ENCODE results near the gene PBOV1.

Gene PBOV1

GRCh38 chr6:138204303-138204702 is 14.0 kb downstream of the PBOV1 start:
- DNase-seq = no peak

- DNase-seq = no peak
Observed at GRCh38 chr6:138203315-138203714, 15.0 kb downstream of the PBOV1 start.

DNA sequence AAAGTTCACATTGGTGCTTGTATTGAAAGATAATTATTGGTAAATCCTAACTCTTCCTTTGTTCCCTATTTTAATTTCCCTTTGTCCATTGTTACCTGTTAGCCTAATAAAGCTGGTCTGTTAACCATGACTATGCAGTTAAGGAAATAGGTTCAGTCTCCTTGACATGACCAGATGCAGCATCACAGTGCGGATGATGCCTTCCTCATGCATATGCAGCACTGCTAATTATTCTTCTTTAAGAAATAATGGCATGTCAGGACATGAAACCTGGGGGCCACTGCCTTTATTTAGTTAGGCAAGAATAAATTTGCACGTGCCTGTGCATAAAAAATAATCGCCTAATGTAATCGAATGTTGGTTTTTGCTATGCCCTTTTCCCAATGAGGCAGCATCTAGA is 16.5 kb downstream of the PBOV1 start:
- no peak for DNase-seq

- no peak for DNase-seq
Observed at GRCh38 chr6:138198430-138199091, 19.7 kb downstream of the PBOV1 start.

- no peak for DNase-seq
Observed at GRCh38 chr6:138197570-138197969, 20.7 kb downstream of the PBOV1 start.

GRCh38 chr6:138196122-138196738 is 22.1 kb downstream of the PBOV1 start:
- no peak for DNase-seq

GRCh38 chr6:138194287-138194686 is 24.0 kb downstream of the PBOV1 start:
- no peak for DNase-seq

DNA sequence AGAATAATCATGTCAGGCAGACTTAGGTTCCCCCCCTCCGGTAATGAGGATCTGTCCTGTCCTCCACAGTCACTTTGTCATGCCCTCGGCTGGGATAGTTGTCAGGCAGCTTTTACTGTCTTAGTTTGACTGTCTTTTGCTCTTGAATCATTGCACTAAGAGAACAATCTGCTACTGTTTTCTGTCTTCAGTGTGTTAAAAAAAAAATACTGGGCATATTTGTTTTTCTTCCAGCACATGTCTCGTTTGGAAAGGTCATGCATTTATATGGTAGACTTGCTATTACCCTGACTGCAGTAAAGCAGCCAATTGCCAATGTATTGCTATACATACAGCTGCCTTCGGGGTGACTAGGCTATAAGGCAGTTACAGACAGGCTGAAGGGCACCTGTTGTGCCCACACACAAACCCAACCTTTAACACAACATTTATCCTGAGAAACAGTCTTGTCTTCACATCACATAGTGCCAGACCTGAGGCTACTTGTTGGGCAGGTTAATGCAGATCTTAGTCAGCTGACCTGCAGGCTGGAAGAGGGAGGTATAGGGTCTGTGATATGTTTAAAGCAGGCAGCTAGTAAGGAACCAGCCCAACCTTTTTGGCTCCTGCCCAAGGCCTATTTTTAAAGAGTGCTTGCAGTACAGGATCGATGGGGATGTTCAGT is 29.9 kb downstream of the PBOV1 start:
- peak; percentile 33 for DNase-seq

- no peak for DNase-seq
Observed at GRCh38 chr6:138187156-138187555, 31.1 kb downstream of the PBOV1 start.

DNA sequence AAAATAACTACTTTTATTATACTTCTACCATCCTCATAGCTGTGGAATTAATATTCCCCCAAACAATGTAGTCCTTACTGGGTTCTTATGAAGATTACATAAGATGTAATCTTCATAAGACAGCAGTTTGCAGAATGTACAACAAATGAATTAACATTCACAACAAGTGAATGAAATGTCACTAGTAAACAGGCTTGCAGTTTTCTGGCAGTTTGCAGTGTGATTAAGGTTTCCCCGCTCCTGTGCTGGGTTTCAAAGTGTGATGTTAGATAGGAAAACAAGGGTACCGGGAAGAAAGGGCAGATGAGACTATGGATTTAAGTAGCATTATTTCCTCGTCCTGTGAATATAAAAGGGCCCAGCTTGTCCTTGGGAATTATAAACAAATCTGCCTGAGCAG is 34.1 kb downstream of the PBOV1 start:
- DNase-seq = peak; percentile 23

GRCh38 chr6:138183790-138184134 is 34.5 kb downstream of the PBOV1 start:
- no peak for DNase-seq

GRCh38 chr6:138182939-138183789 is 35.1 kb downstream of the PBOV1 start:
- peak; percentile 93 for DNase-seq

GRCh38 chr6:138176652-138177232 is 41.5 kb downstream of the PBOV1 start:
- no peak for DNase-seq

GRCh38 chr6:138175596-138175995 is 42.7 kb downstream of the PBOV1 start:
- DNase-seq = no peak
